Dendritic cell treated with granulocyte-macrophage colony-stimulating factor and Interleukin-4, amounts not matched to agents 40 ng/mL and 50 ng/mL, for 4 days (primary cell): ENCODE measurements around the gene NPIPB5.
"Not testable (repeated sequence)": the region's sequence is repeated elsewhere in the genome, so short reads cannot be mapped to it uniquely, and the experiment has no call there.

Experiments
- H3K27ac Mint-ChIP-seq: one replicate; pipeline ENCODE4 v1.8.0; 2022; ENCODE audit warnings: mild to moderate bottlenecking, mixed read lengths
- H3K27me3 Mint-ChIP-seq: one replicate; pipeline ENCODE4 v1.8.0; 2022; ENCODE audit warnings: mild to moderate bottlenecking, mixed read lengths
- H3K36me3 Mint-ChIP-seq: one replicate; pipeline ENCODE4 v1.8.0; 2022; ENCODE audit warnings: low read depth, mixed read lengths
- H3K4me1 Mint-ChIP-seq: one replicate; pipeline ENCODE4 v1.8.0; 2022; ENCODE audit warnings: low read depth, mixed read lengths
- H3K4me3 Mint-ChIP-seq: one replicate; pipeline ENCODE4 v1.8.0; 2022; ENCODE audit warnings: mild to moderate bottlenecking, moderate library complexity, mixed read lengths
- H3K9me3 Mint-ChIP-seq: one replicate; pipeline ENCODE4 v1.8.0; 2022; ENCODE audit warnings: mixed read lengths
- intact Hi-C: fragments of 100-400 bp; cut with micrococcal nuclease; formaldehyde crosslinking; loops from one replicate; pipeline ENCODE4 v1.15.0; 2022

The NPIPB5 gene

DNA sequence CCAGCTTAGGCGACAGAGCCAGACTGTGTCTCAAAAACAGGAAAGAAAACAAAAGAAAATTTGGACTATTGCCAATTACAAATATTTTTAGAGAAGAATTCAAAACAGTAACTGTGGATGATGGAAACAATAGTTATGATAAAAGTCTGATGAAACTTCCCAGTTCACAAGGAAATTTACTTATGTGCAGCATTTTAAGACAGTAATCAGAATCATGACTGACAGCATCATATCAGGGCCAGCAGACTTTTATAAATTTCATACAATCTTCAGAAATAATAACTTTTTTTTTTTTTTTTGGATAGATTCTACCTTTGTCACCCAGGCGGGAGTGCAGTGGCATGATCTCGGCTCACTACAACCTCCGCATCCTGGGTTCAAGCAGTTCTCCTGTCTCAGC lies at the start of gene NPIPB5:
TSS of gene NPIPB5 (plus strand) at position 301 of the 400 bp plus-strand sequence. CDS start 2,911 bp downstream, outside the sequence.
- H3K9me3 Mint-ChIP-seq, H3K36me3 Mint-ChIP-seq, H3K4me3 Mint-ChIP-seq, H3K4me1 Mint-ChIP-seq, intact Hi-C loops, H3K27ac Mint-ChIP-seq, H3K27me3 Mint-ChIP-seq: not testable (repeated sequence)

- intact Hi-C loops, H3K27ac Mint-ChIP-seq, H3K4me1 Mint-ChIP-seq, H3K4me3 Mint-ChIP-seq, H3K36me3 Mint-ChIP-seq, H3K9me3 Mint-ChIP-seq, H3K27me3 Mint-ChIP-seq: not testable (repeated sequence)
Measured at GRCh38 chr16:22468846-22469245, 41.8 kb upstream of the NPIPB5 start.

DNA sequence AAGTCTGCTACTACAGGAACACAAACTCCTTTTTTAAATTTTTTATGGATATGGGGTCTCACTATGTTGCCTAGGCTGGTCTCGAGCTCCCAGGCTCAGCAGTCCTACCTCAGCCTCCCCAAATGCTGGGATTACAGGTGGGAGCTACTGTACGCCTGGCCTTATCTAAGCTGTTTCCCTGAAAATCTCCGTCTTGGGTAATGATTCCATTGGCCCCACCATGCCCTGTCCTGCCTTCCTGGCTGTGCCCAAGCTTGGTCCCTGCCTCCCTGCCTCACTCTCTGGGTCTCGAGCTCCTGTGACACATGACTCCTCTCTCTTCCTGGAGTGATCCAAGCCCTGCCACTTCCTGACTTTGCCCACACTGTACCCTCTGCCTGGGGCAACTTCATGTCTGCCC lies 27.3 kb downstream of the NPIPB5 start:
- H3K4me3 Mint-ChIP-seq, H3K4me1 Mint-ChIP-seq, H3K27me3 Mint-ChIP-seq, H3K36me3 Mint-ChIP-seq, H3K9me3 Mint-ChIP-seq, intact Hi-C loops, H3K27ac Mint-ChIP-seq: not testable (repeated sequence)

DNA sequence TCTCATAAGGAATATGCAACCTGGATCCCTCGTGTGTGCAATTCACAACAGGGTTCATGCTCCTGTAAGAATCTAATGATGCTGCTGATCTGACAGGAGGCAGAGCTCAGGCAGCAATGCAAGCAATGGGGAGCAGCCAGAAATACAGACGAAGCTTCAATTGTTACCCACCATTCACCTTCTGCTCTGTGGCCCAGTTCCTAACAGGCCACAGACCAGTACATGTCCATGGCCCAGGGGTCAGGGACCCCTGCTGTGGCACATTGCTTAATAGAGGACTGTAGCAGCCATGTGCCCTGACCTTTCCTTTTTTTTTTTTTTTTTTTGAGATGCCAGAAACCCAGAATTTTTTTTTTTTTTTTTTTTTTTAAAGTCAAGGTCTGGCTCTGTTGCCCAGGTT lies 34.1 kb downstream of the NPIPB5 start:
- H3K4me3 Mint-ChIP-seq, intact Hi-C loops, H3K36me3 Mint-ChIP-seq, H3K27me3 Mint-ChIP-seq, H3K9me3 Mint-ChIP-seq, H3K27ac Mint-ChIP-seq, H3K4me1 Mint-ChIP-seq: not testable (repeated sequence)

DNA sequence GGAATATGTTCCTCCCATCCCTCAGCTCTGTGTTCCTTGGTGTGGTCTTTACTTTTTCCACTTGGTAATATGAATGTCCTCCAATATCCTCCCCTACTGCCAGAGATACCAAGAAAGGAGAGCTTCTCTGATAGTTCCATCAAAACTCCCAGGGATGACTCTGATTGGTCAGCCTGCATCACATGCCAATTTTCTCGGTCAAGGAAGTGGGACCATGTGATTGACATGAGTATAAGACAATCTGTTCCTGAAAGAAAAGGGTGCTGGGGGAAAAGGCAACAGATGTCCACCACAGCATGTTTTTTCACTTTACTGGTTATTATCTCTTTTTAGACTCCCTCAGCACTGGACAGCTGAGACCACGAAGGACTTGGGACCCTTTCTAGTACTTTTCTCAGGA lies 35.9 kb downstream of the NPIPB5 start:
- H3K9me3 Mint-ChIP-seq = peaks cover 16% of the 10 kb centered on the region
- H3K27ac Mint-ChIP-seq, H3K4me3 Mint-ChIP-seq, H3K36me3 Mint-ChIP-seq, H3K27me3 Mint-ChIP-seq, H3K4me1 Mint-ChIP-seq, intact Hi-C loops: not testable (repeated sequence)

DNA sequence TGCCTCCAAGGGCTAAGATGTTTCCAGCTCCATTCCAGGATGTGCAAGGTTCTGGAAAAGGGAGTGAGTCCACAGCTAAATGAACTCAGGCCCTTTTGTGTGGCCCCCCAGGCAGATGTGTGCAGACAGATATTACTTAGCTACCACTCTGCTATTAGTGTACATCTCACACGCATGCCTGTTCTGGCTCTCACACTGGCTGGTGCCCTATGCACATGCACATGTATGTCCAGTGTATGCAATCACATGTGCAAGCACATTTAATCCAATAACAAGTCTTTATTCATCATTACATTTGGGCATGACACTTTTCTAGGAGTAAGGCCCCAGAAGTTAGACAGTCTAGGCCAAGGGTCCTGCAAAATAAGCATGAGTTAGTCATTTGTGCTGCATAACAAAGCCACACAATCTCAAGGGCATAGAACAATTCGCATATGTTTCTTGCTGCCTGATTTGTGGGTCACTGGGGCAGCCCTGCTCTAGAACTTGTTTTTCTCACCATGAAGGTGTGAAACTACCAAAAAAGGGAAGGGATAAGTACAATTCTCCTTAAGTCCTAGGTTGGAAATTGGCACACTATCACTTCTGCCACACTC lies 36.6 kb downstream of the NPIPB5 start:
- H3K27me3 Mint-ChIP-seq, H3K4me1 Mint-ChIP-seq, H3K27ac Mint-ChIP-seq, H3K4me3 Mint-ChIP-seq, intact Hi-C loops, H3K36me3 Mint-ChIP-seq: not testable (repeated sequence)
- peaks cover 16% of the 10 kb centered on the region for H3K9me3 Mint-ChIP-seq

- peaks cover 16% of the 10 kb centered on the region for H3K9me3 Mint-ChIP-seq
- H3K4me3 Mint-ChIP-seq, H3K36me3 Mint-ChIP-seq, H3K27ac Mint-ChIP-seq, H3K27me3 Mint-ChIP-seq, intact Hi-C loops, H3K4me1 Mint-ChIP-seq: not testable (repeated sequence)
Measured at GRCh38 chr16:22549853-22550252, 39.2 kb downstream of the NPIPB5 start.

DNA sequence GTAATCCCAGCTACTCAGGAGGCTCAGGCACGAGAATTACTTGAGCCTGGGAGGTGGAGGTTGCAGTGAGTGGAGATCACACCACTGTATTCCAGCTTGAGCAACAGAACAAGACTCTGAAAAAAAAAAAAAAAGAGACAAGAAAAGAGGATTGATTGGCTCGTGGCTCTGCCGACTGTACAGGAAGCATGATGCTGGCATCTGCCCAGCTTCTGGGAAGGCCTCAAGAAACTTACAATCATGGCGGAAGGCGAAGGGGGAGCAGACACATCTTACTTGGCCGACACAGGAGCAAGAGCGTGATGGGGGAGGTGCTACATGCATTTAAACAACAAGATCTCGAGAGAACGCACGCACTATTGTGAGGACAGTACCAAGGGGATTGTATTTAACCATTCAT lies 40.5 kb downstream of the NPIPB5 start:
- H3K27ac Mint-ChIP-seq, H3K36me3 Mint-ChIP-seq, H3K4me3 Mint-ChIP-seq, H3K27me3 Mint-ChIP-seq, intact Hi-C loops, H3K4me1 Mint-ChIP-seq: not testable (repeated sequence)
- peaks cover 16% of the 10 kb centered on the region for H3K9me3 Mint-ChIP-seq

DNA sequence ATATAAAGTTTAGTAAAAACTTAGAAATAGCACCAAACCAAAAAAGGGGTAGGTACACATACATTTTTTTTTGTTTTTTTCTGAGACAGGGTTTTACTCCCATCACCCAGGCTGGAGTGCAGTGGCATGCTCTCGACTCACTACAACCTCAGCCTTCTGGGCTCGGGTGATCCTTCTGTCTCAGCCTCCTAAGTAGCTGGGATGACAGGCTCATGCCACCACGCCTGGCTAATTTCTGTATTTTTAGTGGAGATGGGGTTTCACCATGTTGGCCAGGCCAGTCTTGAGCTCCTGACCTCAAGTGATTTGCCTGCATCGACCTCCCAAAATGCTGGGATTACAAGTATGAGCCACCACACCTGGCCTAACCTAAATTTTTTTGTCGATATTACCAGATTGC lies 41.0 kb downstream of the NPIPB5 start:
- peaks cover 11% of the 10 kb centered on the region for H3K9me3 Mint-ChIP-seq
- H3K4me1 Mint-ChIP-seq, H3K4me3 Mint-ChIP-seq, H3K27ac Mint-ChIP-seq, H3K27me3 Mint-ChIP-seq, H3K36me3 Mint-ChIP-seq, intact Hi-C loops: not testable (repeated sequence)

DNA sequence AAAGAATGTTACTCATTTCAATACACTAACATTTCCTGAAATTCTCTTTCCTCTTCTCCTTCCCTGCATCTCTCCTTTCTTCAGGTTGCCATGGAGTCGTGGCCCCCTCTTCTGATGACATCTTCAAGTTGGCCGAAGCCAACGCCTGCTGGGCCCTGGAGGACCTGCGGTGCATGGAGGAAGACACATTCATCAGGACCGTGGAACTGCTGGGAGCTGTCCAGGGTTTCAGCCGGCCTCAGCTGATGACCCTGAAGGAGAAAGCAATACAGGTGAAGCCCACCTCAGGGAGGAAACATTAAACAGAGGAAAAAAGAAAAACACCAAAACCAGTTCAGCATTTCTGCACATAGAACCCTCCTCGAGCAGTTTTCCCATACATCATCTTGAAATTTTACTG lies 46.1 kb downstream of the NPIPB5 start:
- H3K4me3 Mint-ChIP-seq, H3K4me1 Mint-ChIP-seq, H3K36me3 Mint-ChIP-seq, H3K27me3 Mint-ChIP-seq, H3K27ac Mint-ChIP-seq, intact Hi-C loops, H3K9me3 Mint-ChIP-seq: not testable (repeated sequence)
